Measurements from ENCODE around the gene CIT.

The CIT gene

GRCh38 chr12:119679081-119679480 is 198.0 kb downstream of the CIT start:
- Histone ChIP-seq H3K9ac (ENCODE audit: low read depth, low read length) (no peak overlapping the region), H3K9me3 (ENCODE audit: control insufficient read depth, insufficient read depth, low read length) (no peaks in the 10 kb centered on the region), H3K4me1 (ENCODE audit: control insufficient read depth, insufficient read depth, low read length) (peaks cover 11% of the 10 kb centered on the region), H3K36me3 (ENCODE audit: control insufficient read depth, insufficient read depth, low read length) (peaks cover 79% of the 10 kb centered on the region), H3K27ac (ENCODE audit: low read depth, low read length) (peak overlapping the region; percentile 68), H3K27me3 (ENCODE audit: control insufficient read depth, insufficient read depth, low read length) (no peaks in the 10 kb centered on the region), H3K4me3 (ENCODE audit: low read depth, low read length) (no peak overlapping the region)

DNA sequence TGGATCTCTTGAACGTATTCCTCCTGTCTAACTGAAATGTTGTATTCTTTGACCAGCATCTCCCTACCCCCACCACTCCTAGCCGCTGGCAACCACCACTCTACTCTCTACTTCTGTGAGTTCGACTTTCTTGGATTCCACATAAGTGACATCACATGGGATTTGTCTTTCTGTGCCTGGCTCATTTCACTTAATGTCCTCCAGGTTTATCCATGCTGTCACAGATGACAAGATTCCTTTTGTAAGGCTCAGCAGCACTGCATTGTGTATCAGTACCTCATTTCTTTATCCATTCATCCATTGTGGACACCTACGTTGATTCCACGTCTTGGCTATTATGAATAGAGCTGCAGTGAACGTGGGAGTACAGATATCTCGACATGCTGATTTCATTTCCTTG is 198.7 kb downstream of the CIT start:
- peak overlapping the region; percentile 68 for H3K27ac ChIP-seq (ENCODE audit: low read depth, low read length)
- H3K9ac ChIP-seq (ENCODE audit: low read depth, low read length): no peak overlapping the region
- H3K9me3 ChIP-seq (ENCODE audit: control insufficient read depth, insufficient read depth, low read length): no peaks in the 10 kb centered on the region
- H3K4me1 ChIP-seq (ENCODE audit: control insufficient read depth, insufficient read depth, low read length): peaks cover 11% of the 10 kb centered on the region
- no peak overlapping the region for H3K4me3 ChIP-seq (ENCODE audit: low read depth, low read length)
- H3K27me3 ChIP-seq (ENCODE audit: control insufficient read depth, insufficient read depth, low read length): no peaks in the 10 kb centered on the region
- H3K36me3 ChIP-seq (ENCODE audit: control insufficient read depth, insufficient read depth, low read length): peaks cover 85% of the 10 kb centered on the region

GRCh38 chr12:119676573-119676972 is 200.5 kb downstream of the CIT start:
- Histone ChIP-seq H3K9ac (ENCODE audit: low read depth, low read length) (no peak overlapping the region), H3K4me1 (ENCODE audit: control insufficient read depth, insufficient read depth, low read length) (peaks cover 8% of the 10 kb centered on the region), H3K36me3 (ENCODE audit: control insufficient read depth, insufficient read depth, low read length) (peaks cover 97% of the 10 kb centered on the region), H3K27me3 (ENCODE audit: control insufficient read depth, insufficient read depth, low read length) (no peaks in the 10 kb centered on the region), H3K27ac (ENCODE audit: low read depth, low read length) (no peak overlapping the region), H3K4me3 (ENCODE audit: low read depth, low read length) (no peak overlapping the region), H3K9me3 (ENCODE audit: control insufficient read depth, insufficient read depth, low read length) (no peaks in the 10 kb centered on the region)

GRCh38 chr12:119676022-119676421 is 201.1 kb downstream of the CIT start:
- H3K9ac ChIP-seq (ENCODE audit: low read depth, low read length): no peak overlapping the region
- no peaks in the 10 kb centered on the region for H3K9me3 ChIP-seq (ENCODE audit: control insufficient read depth, insufficient read depth, low read length)
- H3K36me3 ChIP-seq (ENCODE audit: control insufficient read depth, insufficient read depth, low read length): peaks cover 97% of the 10 kb centered on the region
- H3K27ac ChIP-seq (ENCODE audit: low read depth, low read length): no peak overlapping the region
- H3K4me3 ChIP-seq (ENCODE audit: low read depth, low read length): no peak overlapping the region
- H3K27me3 ChIP-seq (ENCODE audit: control insufficient read depth, insufficient read depth, low read length): no peaks in the 10 kb centered on the region
- peaks cover 8% of the 10 kb centered on the region for H3K4me1 ChIP-seq (ENCODE audit: control insufficient read depth, insufficient read depth, low read length)

DNA sequence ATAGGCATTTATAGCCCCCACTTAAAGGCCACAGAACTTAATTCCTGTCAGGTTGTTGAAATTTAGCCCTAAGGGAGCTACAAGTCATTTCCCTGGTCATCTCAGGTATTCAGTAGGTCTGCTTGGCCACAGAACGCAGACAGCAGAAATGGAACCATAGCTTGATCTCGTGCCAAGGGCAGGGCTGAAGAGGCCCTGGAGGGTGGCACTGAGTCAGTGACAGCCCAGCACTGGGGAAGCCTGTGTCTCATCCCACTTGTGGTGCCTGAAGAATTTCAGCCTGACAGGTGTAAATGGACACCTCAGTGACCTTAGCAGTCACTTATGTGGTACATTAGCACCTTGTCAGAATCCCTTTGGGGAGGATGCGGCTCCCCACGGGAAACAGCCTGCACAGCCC is 202.6 kb downstream of the CIT start:
- Histone ChIP-seq H3K9ac (ENCODE audit: low read depth, low read length) (no peak overlapping the region), H3K36me3 (ENCODE audit: control insufficient read depth, insufficient read depth, low read length) (peaks cover 97% of the 10 kb centered on the region), H3K27ac (ENCODE audit: low read depth, low read length) (no peak overlapping the region), H3K4me3 (ENCODE audit: low read depth, low read length) (no peak overlapping the region), H3K9me3 (ENCODE audit: control insufficient read depth, insufficient read depth, low read length) (no peaks in the 10 kb centered on the region), H3K4me1 (ENCODE audit: control insufficient read depth, insufficient read depth, low read length) (peaks cover 8% of the 10 kb centered on the region), H3K27me3 (ENCODE audit: control insufficient read depth, insufficient read depth, low read length) (no peaks in the 10 kb centered on the region)

DNA sequence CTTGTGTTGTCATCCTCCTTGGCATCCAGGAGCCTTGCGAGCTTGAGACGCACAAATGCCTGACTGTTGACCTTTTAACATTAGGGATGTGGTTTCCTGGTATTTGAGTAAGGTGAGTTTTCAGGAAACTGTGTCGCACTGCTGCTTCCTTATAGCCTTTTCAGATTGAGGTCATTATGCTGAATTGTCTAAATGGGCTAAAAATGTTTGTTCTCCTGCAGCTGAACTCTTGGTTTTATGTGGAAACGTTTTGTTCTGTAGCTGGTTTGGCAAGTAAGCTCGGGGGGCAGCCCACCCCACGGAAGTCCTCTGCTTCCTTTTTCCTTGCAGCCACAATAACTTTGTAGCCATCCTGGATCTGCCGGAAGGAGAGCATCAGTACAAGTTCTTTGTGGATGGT is 203.5 kb downstream of the CIT start:
- H3K4me1 ChIP-seq (ENCODE audit: control insufficient read depth, insufficient read depth, low read length): peaks cover 4% of the 10 kb centered on the region
- no peak overlapping the region for H3K9ac ChIP-seq (ENCODE audit: low read depth, low read length)

GRCh38 chr12:119672194-119672593 is 204.9 kb downstream of the CIT start:
- H3K27ac ChIP-seq (ENCODE audit: low read depth, low read length): no peak overlapping the region
- no peaks in the 10 kb centered on the region for H3K9me3 ChIP-seq (ENCODE audit: control insufficient read depth, insufficient read depth, low read length)
- no peak overlapping the region for H3K9ac ChIP-seq (ENCODE audit: low read depth, low read length)
- H3K4me3 ChIP-seq (ENCODE audit: low read depth, low read length): no peak overlapping the region
- peaks cover 76% of the 10 kb centered on the region for H3K36me3 ChIP-seq (ENCODE audit: control insufficient read depth, insufficient read depth, low read length)
- peaks cover 3% of the 10 kb centered on the region for H3K4me1 ChIP-seq (ENCODE audit: control insufficient read depth, insufficient read depth, low read length)
- H3K27me3 ChIP-seq (ENCODE audit: control insufficient read depth, insufficient read depth, low read length): no peaks in the 10 kb centered on the region

More for the DNA sequence above, 203.5 kb downstream of the CIT start:
- Histone ChIP-seq H3K4me3 (ENCODE audit: low read depth, low read length) (no peak overlapping the region), H3K27ac (ENCODE audit: low read depth, low read length) (no peak overlapping the region), H3K9me3 (ENCODE audit: control insufficient read depth, insufficient read depth, low read length) (no peaks in the 10 kb centered on the region), H3K27me3 (ENCODE audit: control insufficient read depth, insufficient read depth, low read length) (no peaks in the 10 kb centered on the region), H3K36me3 (ENCODE audit: control insufficient read depth, insufficient read depth, low read length) (peaks cover 87% of the 10 kb centered on the region)

GRCh38 chr12:119671070-119671469 is 206.1 kb downstream of the CIT start:
- Histone ChIP-seq H3K9ac (ENCODE audit: low read depth, low read length) (no peak overlapping the region), H3K9me3 (ENCODE audit: control insufficient read depth, insufficient read depth, low read length) (no peaks in the 10 kb centered on the region), H3K36me3 (ENCODE audit: control insufficient read depth, insufficient read depth, low read length) (peaks cover 65% of the 10 kb centered on the region), H3K27me3 (ENCODE audit: control insufficient read depth, insufficient read depth, low read length) (no peaks in the 10 kb centered on the region), H3K4me3 (ENCODE audit: low read depth, low read length) (no peak overlapping the region), H3K4me1 (ENCODE audit: control insufficient read depth, insufficient read depth, low read length) (peaks cover 7% of the 10 kb centered on the region), H3K27ac (ENCODE audit: low read depth, low read length) (no peak overlapping the region)

GRCh38 chr12:119669744-119670472 is 207.2 kb downstream of the CIT start:
- H3K4me3 ChIP-seq (ENCODE audit: low read depth, low read length): no peak overlapping the region
- no peaks in the 10 kb centered on the region for H3K9me3 ChIP-seq (ENCODE audit: control insufficient read depth, insufficient read depth, low read length)
- no peaks in the 10 kb centered on the region for H3K27me3 ChIP-seq (ENCODE audit: control insufficient read depth, insufficient read depth, low read length)
- peaks cover 53% of the 10 kb centered on the region for H3K36me3 ChIP-seq (ENCODE audit: control insufficient read depth, insufficient read depth, low read length)
- no peak overlapping the region for H3K9ac ChIP-seq (ENCODE audit: low read depth, low read length)
- peaks cover 7% of the 10 kb centered on the region for H3K4me1 ChIP-seq (ENCODE audit: control insufficient read depth, insufficient read depth, low read length)
- no peak overlapping the region for H3K27ac ChIP-seq (ENCODE audit: low read depth, low read length)

- H3K9ac ChIP-seq (ENCODE audit: low read depth, low read length): peak overlapping the region; percentile 84
- H3K4me3 ChIP-seq (ENCODE audit: low read depth, low read length): peak overlapping the region; percentile 93
- H3K27me3 ChIP-seq (ENCODE audit: control insufficient read depth, insufficient read depth, low read length): no peaks in the 10 kb centered on the region
- peaks cover 38% of the 10 kb centered on the region for H3K36me3 ChIP-seq (ENCODE audit: control insufficient read depth, insufficient read depth, low read length)
- peaks cover 7% of the 10 kb centered on the region for H3K4me1 ChIP-seq (ENCODE audit: control insufficient read depth, insufficient read depth, low read length)
- peak overlapping the region; percentile 97 for H3K27ac ChIP-seq (ENCODE audit: low read depth, low read length)
- no peaks in the 10 kb centered on the region for H3K9me3 ChIP-seq (ENCODE audit: control insufficient read depth, insufficient read depth, low read length)
These were observed 208.7 kb downstream of the CIT start for GRCh38 chr12:119668324-119668841.

DNA sequence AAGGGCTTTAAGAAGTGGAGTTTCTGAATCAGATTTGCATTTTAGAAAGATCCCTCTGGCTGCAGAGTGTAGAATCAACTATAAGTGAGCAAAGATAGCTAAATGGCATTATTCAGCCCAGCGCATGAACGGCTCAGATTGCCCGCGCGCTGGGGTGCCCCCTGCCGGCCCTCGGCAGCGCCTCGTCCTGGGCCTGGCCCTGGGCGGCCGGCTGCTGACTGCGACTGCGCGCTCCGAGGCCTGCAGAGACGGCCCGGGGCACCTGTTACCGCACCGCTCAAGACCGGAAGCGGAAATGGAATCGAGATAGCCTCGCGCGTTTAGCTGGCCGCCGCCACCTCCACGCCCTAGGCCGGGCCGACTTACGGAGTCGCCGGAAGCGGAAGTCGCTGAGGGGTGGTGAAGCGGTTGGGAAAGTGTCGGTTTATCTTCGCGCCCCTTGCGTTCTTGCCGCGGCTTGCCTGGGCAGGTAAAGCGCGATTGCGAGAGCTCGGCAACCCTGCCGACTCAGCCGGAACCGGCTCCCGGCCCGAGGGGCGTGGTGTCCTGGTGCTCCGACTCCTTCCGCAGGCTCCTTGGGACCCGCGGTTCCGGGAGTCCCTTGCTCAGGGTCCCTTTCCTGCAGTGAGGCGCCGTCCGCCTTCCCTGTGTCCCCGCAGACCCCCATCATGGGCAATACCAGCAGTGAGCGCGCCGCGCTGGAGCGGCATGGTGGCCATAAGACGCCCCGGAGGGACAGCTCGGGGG is 209.4 kb downstream of the CIT start, which contains the start of gene PRKAB1:
PRKAB1 (plus strand) TSS at position 557 of the 747 bp plus-strand sequence; CDS start at position 669, 112 bp downstream.
- H3K27ac ChIP-seq (ENCODE audit: low read depth, low read length): peak within 1 kb of the TSS; percentile 97
- H3K27me3 ChIP-seq (ENCODE audit: control insufficient read depth, insufficient read depth, low read length): no peaks in the 10 kb centered on the region
- peaks cover 31% of the 10 kb centered on the region for H3K36me3 ChIP-seq (ENCODE audit: control insufficient read depth, insufficient read depth, low read length)
- H3K4me1 ChIP-seq (ENCODE audit: control insufficient read depth, insufficient read depth, low read length): peaks cover 7% of the 10 kb centered on the region
- peak within 1 kb of the TSS; percentile 93 for H3K4me3 ChIP-seq (ENCODE audit: low read depth, low read length)
- peak within 1 kb of the TSS; percentile 84 for H3K9ac ChIP-seq (ENCODE audit: low read depth, low read length)
- H3K9me3 ChIP-seq (ENCODE audit: control insufficient read depth, insufficient read depth, low read length): no peaks in the 10 kb centered on the region

All from HUES48 (cell line).